Smooth muscle cell (in vitro differentiated cells): ENCODE data around the gene PROSER3. TPM values are rescaled to one million over a fixed set of nuclear protein-coding genes. Genes with fewer than 3 reads are reported as not detected.

Experiments used
- DNase-seq: peaks from one replicate; lab custom pipeline; 2025; ENCODE audit not compliant: unreplicated experiment; lab: John Stamatoyannopoulos, UW
- H2AFZ ChIP-seq: fragments of 200-600 bp; sonication (generic); 2 replicates; pipeline ENCODE4 v1.6.0; 2016; ENCODE audit warnings: antibody characterized with exemption, low read depth, mild to moderate bottlenecking
- H3F3A ChIP-seq: fragments of 200-600 bp; sonication (generic); 2 replicates; pipeline ENCODE4 v1.6.0; 2017; ENCODE audit warnings: antibody characterized with exemption, low read depth
- H3K27ac ChIP-seq: fragments of 200-600 bp; sonication (generic); 2 replicates; pipeline ENCODE4 v1.5.1; 2016; ENCODE audit warnings: low read depth, mild to moderate bottlenecking
- H3K27me3 ChIP-seq: fragments of 200-600 bp; sonication (generic); 2 replicates; pipeline ENCODE4 v1.6.1; 2016; ENCODE audit warnings: low read depth, mild to moderate bottlenecking
- H3K36me3 ChIP-seq: fragments of 200-600 bp; sonication (generic); 2 replicates; pipeline ENCODE4 v1.5.1; 2016; ENCODE audit warnings: low read depth
- H3K4me1 ChIP-seq: fragments of 200-600 bp; sonication (generic); 2 replicates; pipeline ENCODE4 v1.5.1; 2016; ENCODE audit warnings: low read depth
- H3K4me2 ChIP-seq: fragments of 200-600 bp; sonication (generic); 2 replicates; pipeline ENCODE4 v1.6.0; 2016; ENCODE audit warnings: mild to moderate bottlenecking
- H3K4me3 ChIP-seq: fragments of 200-600 bp; sonication (generic); 2 replicates; pipeline ENCODE4 v1.5.1; 2016; ENCODE audit warnings: mild to moderate bottlenecking
- H3K79me2 ChIP-seq: fragments of 200-600 bp; sonication (generic); 2 replicates; pipeline ENCODE4 v1.6.0; 2016; ENCODE audit warnings: low read depth, mild to moderate bottlenecking
- H3K9ac ChIP-seq: fragments of 200-600 bp; sonication (generic); 2 replicates; pipeline ENCODE4 v1.6.0; 2016; ENCODE audit warnings: low read depth
- H3K9me3 ChIP-seq: fragments of 200-600 bp; sonication (generic); replicated peaks from 2 replicates; pipeline ENCODE4 v1.5.1; 2016; ENCODE audit warnings: low read depth
- H4K20me1 ChIP-seq: fragments of 200-600 bp; sonication (generic); 2 replicates; pipeline ENCODE4 v1.6.0; 2016; ENCODE audit warnings: low read depth
- WGBS: methylation state at CpG from one replicate; pipeline ENCODE4 v1.1.7; 2016; ENCODE audit warnings: low lambda C conversion rate; 5-methylcytosine and 5-hydroxymethylcytosine counted together
- polyA plus RNA-seq: library from polyadenylated mRNA; unstranded; fragments of >200 nt; fragmentation: Nextera tagmentation; extraction: Ambion mirVana; gene quantifications from 2 replicates; pipeline ENCODE4 v1.2.1, GENCODE V29; 2016
- total RNA-seq: library from RNA; depleted of rRNA; stranded (reverse); fragments of >200 nt; gene quantifications from 2 replicates; pipeline ENCODE4 v1.2.3, GENCODE V29; 2014
- TF ChIP-seq, protein P1 (sequence below): fragments of 200-600 bp; sonication (generic); IDR thresholded peaks from 2 replicates; pipeline ENCODE4 v1.5.1; 2017; ENCODE audit warnings: borderline replicate concordance, mild to moderate bottlenecking, antibody characterized with exemption; ENCODE audit not compliant: insufficient read depth, poor library complexity, severe bottlenecking

The PROSER3 gene
- total and polyA plus RNA-seq, 2 experiments from 2014 or later, result 13.7 to 24.8 TPM

GRCh38 chr19:35786299-35787160 lies 28.6 kb downstream of the PROSER3 start:
- Histone ChIP-seq H3K27me3 (no peaks in the 10 kb centered on the region), H3K79me2 (no peaks in the 10 kb centered on the region), H3K4me2 (no peak overlapping the region), H4K20me1 (no peaks in the 10 kb centered on the region), H3K4me3 (no peak overlapping the region), H3K36me3 (no peaks in the 10 kb centered on the region), H2AFZ (no peak overlapping the region), H3K9ac (no peak overlapping the region), H3F3A (no peaks in the 10 kb centered on the region), H3K27ac (no peak overlapping the region), H3K4me1 (no peaks in the 10 kb centered on the region), H3K9me3 (no peaks in the 10 kb centered on the region)
- WGBS, result 97% methylated on average over 18 of the region's 31 CpGs
- TF ChIP-seq, protein P1, sequence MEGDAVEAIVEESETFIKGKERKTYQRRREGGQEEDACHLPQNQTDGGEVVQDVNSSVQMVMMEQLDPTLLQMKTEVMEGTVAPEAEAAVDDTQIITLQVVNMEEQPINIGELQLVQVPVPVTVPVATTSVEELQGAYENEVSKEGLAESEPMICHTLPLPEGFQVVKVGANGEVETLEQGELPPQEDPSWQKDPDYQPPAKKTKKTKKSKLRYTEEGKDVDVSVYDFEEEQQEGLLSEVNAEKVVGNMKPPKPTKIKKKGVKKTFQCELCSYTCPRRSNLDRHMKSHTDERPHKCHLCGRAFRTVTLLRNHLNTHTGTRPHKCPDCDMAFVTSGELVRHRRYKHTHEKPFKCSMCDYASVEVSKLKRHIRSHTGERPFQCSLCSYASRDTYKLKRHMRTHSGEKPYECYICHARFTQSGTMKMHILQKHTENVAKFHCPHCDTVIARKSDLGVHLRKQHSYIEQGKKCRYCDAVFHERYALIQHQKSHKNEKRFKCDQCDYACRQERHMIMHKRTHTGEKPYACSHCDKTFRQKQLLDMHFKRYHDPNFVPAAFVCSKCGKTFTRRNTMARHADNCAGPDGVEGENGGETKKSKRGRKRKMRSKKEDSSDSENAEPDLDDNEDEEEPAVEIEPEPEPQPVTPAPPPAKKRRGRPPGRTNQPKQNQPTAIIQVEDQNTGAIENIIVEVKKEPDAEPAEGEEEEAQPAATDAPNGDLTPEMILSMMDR, result no peak
- no peak for DNase-seq

GRCh38 chr19:35787227-35787799 lies 29.3 kb downstream of the PROSER3 start:
- Histone ChIP-seq H3K4me1 (no peaks in the 10 kb centered on the region), H3F3A (no peaks in the 10 kb centered on the region), H3K9ac (no peak overlapping the region), H3K36me3 (no peaks in the 10 kb centered on the region), H2AFZ (no peak overlapping the region), H3K9me3 (no peaks in the 10 kb centered on the region), H3K79me2 (no peaks in the 10 kb centered on the region), H3K4me2 (no peak overlapping the region), H3K27me3 (no peaks in the 10 kb centered on the region), H4K20me1 (no peaks in the 10 kb centered on the region), H3K27ac (no peak overlapping the region), H3K4me3 (no peak overlapping the region)
- no peak for DNase-seq
- TF ChIP-seq, protein P1, result no peak
- WGBS, result 93% methylated on average over 13 of the region's 15 CpGs

GRCh38 chr19:35788205-35788960 lies 30.4 kb downstream of the PROSER3 start:
- no peak overlapping the region for H3K4me3 ChIP-seq
- no peak overlapping the region for H3K9ac ChIP-seq
- no peaks in the 10 kb centered on the region for H3K27me3 ChIP-seq
- TF ChIP-seq, protein P1, result no peak
- 85% methylated on average over 8 of the region's 12 CpGs for WGBS
- H3K4me1 ChIP-seq, result no peaks in the 10 kb centered on the region
- no peak for DNase-seq
- H3K9me3 ChIP-seq, result no peaks in the 10 kb centered on the region
- H3K79me2 ChIP-seq, result no peaks in the 10 kb centered on the region
- H3K27ac ChIP-seq, result no peak overlapping the region
- no peaks in the 10 kb centered on the region for H4K20me1 ChIP-seq
- no peak overlapping the region for H3K4me2 ChIP-seq
- no peaks in the 10 kb centered on the region for H3F3A ChIP-seq
- no peak overlapping the region for H2AFZ ChIP-seq
- no peaks in the 10 kb centered on the region for H3K36me3 ChIP-seq
